Stimulated activated CD8-positive, alpha-beta memory T cell treated with anti-CD3 and anti-CD28 coated beads, Interleukin-15, amount 100 ng/mL, for 4 hours (primary cell): ENCODE measurements around the gene CYP4A22.
"Not testable (repeated sequence)": the region's sequence is repeated elsewhere in the genome, so short reads cannot be mapped to it uniquely, and the experiment has no call there.

Source experiments
- DNase-seq, 2 donors: peaks; one replicate each; pipeline ENCODE4 v3.0.0-alpha.2; 2020; ENCODE audit warnings: low read depth in 2 of 2

Gene CYP4A22, protein sequence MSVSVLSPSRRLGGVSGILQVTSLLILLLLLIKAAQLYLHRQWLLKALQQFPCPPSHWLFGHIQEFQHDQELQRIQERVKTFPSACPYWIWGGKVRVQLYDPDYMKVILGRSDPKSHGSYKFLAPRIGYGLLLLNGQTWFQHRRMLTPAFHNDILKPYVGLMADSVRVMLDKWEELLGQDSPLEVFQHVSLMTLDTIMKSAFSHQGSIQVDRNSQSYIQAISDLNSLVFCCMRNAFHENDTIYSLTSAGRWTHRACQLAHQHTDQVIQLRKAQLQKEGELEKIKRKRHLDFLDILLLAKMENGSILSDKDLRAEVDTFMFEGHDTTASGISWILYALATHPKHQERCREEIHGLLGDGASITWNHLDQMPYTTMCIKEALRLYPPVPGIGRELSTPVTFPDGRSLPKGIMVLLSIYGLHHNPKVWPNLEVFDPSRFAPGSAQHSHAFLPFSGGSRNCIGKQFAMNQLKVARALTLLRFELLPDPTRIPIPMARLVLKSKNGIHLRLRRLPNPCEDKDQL

DNA sequence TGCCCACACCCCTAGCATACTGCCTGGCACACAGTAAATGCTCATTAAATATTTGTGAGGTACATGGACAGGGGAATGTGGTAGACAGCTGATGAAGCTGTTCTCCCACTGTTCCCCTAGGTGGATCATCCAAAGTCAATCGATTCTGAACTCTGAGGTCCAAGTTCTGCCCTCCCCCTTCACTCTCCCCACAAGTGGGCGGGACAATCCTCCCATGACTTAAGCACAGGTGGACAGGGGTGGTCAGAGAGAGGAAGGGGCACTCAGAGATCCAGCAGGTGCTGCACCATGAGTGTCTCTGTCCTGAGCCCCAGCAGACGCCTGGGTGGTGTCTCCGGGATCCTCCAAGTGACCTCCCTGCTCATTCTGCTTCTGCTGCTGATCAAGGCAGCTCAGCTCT, at the start of gene CYP4A22:
Gene CYP4A22, plus strand, starts transcription at position 244 of the 400 bp plus-strand sequence. Its CDS starts 45 bp downstream, at position 289.
- DNase-seq = no peak

DNA sequence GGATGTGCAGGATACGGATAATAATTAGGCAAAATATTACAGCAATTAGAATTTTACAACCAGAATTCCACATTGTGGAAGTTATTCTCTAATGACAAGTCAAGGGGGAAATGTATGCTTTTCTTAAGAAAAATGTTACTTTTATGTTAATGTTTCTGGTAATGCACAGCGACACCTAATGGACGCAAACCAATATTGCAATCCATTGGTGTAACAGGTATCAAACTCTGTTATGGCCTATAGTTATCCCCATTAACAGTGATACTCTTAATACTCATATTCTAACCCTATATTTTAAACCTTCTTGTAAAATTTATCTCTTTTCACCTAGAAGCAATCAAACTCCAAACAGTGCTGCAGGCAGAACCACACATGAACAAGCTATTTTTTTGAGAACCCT, 47.9 kb upstream of the CYP4A22 start:
- not testable (repeated sequence) for DNase-seq

DNA sequence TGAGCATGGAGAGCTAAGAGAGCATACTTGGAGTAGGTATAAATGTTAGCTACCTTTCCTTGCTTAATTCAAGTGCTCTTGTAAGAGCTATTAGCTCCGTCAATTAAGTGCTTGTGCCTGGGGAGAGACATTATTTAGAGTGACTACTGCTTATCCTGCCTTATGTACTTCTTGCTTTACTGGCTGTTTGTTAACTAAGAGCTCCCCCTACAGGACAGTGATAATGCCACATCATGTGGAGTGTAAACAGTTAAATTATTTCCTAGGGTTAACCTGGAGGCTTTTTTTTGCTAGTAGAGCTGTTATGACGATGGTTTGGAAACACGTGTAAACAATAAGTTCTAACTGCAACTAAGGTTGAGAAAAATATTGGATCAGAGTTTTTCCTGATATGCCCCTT, 45.8 kb upstream of the CYP4A22 start:
- DNase-seq = not testable (repeated sequence)

DNA sequence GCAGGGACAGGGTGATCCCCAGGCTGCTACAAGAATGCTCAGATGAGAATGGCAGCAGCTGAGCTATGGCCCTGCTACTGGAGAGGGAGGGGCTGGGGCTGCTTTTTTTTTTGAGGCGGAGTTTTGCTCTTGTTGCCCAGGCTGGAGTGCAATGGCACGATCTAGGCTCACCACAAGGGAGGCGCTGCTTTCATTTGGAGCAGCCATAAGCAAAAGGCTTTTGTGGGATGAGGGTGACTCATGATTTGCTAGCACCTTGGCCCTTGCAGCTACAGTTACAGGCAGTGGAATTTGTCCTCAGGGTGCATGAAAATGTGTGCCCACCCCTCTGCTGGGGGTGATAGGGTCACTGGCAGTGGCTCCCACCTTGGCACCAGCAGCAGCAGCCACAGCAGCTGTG, 32.4 kb upstream of the CYP4A22 start:
- no peak for DNase-seq

DNA sequence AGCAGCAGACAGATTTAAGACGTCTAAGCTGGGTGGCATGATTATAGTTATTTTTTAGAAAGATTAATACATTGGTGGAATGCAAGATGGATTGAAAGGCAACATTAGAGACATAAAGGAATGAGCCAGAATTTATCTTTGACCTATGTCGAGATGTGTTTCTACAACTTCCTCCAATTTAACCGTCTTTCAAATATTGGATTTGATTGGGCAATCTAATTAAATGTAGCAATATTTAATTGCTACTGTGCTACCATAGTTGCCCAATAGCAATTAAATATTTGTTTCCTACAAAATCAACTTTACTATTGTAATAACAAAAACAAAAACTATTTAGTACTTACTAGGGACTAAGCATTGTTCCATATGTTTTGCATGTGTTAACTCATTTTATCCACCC, 30.4 kb upstream of the CYP4A22 start:
- DNase-seq = no peak

DNA sequence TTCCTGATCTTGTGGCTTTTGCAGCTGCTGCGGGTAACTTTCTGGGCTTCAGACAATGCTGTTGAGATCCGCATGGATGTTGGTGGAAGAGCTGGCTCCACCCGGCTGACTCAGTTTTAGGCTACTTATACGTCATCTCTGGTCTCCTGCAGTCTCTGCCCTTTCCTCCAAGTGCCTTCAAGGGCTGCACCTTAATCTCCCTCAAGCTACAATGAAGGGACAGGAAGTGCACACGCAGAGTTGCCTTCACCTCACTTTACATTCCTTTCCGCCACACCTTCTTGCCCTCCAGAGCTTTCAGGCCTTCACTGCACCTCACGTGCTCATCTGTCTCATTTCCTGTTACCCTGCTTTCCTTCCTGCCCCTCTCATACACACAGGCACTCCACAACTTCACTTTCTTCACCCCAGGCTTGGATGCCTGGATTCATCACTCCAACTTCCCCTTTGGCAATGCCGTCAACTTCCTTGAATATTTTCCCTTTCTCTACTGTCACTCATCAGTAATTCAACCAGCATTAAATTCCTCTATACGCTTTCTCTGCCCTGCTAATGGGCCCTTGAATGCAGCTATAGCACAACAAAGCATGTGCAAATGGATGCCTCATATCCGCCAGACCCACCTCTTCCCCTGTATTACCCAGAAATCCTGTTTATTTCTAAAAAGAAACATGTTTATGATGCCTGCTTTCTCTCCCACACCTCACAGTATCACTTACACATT, 29.2 kb upstream of the CYP4A22 start:
- DNase-seq = not testable (repeated sequence)

DNA sequence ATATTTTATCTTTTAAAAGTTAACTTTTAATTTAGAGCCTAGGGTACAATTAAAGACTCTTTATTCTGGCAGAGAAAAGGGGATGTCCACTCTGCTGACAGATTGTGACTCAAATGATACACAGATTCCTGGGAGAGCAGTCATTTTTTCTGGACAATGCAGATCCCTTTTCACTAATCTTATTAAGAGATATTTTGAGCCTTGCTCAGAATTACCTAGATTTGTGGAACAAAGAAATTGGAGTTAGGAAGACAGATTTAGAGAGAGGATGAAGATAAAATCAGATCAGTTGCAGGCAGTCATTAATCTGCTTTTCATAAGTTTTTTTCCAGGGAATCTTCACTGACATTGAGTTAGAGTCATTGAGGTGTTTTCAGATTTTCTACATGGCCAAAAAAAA, 27.8 kb upstream of the CYP4A22 start:
- not testable (repeated sequence) for DNase-seq

DNA sequence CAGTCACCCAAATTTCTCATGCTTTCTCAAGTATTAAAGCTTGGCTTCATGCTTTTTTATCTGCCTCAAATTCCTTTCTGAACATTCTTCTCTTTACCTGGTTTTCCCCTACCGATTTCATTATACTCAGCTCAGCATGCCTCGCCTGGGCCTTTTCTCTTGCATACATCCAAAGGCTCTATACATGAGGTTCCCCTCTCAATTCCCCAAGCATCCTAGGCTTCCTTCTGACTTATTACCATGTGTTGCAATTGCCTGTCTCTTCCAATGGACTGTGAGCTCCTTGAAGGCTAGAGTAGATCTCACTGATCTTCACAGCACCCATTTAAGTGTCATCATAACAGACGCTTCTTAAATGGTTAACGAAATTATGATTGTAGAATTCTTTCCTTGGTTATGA, 24.1 kb upstream of the CYP4A22 start:
- no peak for DNase-seq

DNA sequence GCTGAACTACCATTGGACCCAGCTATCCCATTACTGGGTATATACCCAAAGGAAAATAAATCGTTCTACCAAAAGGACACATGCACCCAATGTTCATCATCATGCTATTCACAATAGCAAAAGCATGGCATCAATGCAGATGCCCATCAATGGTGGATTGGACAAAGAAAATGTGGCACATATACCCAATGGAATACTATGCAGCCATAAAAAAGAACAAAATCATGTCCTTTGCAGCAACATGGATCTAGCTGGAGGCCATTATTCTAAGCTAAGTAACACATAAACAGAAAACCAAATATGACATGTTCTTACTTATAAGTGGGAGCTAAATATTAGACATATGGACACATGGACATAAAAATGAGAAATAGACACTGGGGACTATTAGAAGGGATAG, 16.2 kb upstream of the CYP4A22 start:
- DNase-seq = not testable (repeated sequence)

DNA sequence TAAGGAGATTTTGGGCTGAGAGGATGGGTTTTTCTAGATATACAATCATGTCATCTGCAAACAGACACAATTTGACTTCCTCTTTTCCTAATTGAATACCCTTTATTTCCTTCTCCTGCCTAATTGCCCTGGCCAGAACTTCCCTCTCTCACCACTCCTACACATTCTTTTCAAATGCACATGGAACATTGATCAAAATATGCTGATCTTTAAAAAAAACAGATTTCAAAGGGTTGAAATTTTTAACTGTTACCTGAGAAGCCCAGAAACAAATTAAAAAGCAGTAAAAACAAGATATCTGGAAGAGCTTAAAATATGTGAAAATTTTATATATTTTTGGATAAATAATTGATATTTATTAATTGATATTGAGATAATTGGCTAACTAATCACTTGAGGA, 12.4 kb upstream of the CYP4A22 start:
- not testable (repeated sequence) for DNase-seq

DNA sequence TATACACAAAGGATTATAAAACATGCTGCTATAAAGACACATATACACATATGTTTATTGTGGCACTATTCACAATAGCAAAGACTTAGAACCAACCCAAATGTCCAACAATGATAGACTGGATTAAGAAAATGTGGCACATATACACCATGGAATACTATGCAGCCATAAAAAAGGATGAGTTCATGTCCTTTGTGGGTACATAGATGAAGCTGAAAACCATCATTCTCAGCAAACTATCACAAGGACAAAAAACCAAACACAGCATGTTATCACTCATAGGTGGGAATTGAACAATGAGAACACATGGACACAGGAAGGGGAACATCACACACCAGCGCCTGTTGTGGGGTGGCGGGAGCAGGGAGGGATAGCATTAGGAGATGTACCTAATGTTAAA, 10.2 kb upstream of the CYP4A22 start:
- DNase-seq = not testable (repeated sequence)

DNA sequence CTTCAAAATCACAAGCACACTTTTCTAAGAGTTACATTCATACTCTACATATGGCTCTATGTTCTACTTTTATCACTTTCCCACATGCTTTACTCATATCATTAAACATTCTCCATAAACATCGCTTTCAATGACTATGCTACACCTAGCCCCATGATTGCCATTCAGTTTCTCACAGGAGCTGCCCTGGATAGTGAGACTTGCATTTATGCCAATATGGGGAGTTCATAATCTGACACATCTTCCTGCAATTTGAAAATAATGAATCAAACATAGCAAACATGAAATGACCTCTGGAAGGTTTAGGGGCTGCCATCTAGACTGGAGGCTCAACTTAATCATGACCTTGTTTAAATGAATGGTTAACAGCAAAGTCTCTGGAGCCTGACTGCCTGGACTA, 9.0 kb upstream of the CYP4A22 start:
- DNase-seq = no peak

DNA sequence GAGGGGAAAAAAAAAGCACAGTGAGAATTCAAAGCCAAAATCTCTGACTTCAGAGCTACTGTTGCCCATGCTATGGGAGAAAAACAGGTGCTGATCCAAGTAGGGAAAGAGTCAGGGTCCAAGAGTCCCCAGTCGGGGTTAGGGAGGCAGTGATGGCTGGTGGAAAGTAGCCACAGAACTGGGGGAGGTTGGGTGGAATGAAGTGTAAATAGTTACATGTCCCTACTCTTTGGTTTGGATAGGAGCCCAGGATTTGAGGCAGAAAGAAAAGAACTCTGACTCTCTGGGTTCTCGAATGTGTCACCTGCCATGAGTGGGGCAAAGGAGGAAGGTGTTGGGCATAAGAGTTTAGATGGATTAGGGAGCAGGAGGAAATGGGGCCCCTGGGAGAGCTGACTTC, 8.4 kb upstream of the CYP4A22 start:
- not testable (repeated sequence) for DNase-seq

DNA sequence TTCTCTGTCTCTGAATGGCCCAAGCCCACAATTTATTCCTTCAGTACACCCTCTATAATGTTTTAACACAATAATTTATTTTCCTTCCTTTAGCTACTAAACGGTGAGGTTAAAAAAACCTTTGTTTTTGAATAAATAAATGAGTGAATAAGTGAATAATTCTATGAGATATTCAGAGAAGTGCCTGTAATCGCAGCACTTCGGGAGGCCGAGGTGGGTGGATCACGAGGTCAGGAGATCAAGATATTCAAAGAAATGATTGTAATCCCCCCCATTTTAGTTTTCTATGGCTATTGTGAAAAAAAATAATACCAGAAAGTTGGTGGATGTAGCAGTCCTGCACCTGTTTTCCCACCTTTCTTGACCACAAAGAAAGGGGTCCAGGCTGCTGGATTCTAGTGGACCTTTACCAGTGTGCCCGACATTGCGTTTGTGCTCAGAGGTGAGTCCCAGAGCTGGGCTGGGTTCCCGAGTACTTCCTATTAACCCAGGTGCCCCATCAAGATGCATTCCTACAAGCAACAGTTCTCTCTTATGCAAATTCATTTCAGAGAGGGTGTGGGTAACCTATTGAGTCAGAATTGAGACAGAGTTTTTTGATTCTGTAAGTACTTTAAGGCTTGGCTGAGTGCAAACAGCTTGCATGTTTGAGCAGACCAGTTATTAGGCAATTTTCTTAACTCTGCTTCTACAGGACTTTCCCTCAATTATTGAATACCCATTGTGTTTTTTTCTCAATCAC, 7.6 kb upstream of the CYP4A22 start:
- DNase-seq = not testable (repeated sequence)

DNA sequence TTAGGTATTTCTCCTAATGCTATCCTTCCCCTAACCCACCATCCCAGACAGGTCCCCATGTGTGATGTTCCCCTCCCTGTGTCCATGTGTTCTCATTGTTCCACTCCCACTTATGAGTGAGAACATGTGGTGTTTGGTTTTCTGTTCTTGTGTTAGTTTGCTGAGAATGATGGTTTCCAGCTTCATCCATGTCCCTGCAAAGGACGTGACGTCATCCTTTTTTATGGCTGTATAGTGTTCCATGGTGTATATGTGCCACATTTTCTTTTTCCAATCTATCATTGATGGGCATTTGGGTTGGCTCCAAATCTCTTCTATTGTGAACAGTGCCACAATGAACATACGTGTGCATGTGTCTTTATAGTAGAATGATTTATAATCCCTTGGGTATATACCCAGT, 4.6 kb upstream of the CYP4A22 start:
- DNase-seq = not testable (repeated sequence)

DNA sequence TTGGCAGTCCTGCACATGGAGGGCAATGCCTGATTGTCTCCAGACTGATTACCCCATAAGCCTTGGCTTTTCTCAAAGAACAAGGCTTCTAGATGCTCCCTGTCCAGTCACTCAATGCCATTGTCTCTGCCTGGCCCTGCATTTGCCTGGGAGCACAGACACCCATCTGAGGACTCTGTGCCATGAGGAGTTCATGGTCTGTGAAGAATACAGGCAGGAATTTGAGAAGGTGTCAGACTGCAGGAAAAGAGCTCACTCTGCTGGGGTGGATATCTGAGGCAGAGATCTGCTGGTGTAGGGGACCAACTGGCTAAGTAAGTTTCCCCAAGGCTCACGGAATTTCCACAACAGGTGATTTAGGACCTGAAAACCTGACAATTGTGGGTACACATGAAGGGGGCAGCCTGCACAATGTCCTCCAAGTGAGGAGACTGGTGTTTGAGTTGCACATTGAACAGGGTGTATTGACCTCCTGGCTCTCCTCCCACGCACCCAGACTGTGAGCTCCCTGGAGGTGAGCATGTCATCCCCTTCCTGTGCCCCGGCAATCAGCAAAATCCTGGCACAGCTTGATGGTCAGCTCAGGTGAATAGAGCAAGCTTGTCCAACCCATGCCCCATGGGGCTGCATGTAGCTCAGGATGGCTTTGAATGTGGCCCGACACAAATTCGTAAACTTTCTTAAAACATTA, 829 bp downstream of the CYP4A22 start:
- no peak for DNase-seq

DNA sequence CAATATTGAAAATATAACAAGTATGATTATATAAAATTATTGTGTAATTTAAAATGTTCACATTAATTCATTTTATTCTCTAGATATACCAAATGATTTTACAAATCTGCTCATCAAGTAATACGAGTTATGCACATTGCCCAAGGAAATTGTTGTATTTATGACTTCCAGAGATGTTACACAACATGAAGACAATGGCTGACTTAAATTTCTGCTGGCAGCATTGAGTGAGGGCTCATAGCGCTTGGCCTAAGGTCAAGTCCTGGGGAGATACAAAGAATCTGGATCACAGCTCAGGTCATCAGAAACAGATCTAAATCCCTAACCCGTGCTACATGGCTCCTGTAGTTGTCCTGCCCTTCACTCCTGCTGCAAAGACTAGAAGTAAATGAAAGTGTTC, 3.1 kb downstream of the CYP4A22 start:
- DNase-seq = not testable (repeated sequence)

DNA sequence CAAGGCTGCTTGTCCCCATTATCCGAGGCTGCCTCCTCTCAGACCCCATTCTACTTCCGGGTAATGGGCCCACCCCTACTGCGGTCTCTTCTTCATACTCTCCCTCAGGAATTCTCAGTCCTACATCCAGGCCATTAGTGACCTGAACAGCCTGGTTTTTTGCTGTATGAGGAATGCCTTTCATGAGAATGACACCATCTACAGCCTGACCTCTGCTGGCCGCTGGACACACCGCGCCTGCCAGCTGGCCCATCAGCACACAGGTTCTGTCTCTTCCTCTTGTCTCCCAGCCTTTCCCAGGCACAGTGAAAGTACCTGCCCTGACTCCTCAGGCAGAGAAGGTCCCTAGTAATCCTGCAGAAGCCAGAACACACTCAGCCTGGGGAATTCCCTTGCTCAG, 6.4 kb downstream of the CYP4A22 start:
- DNase-seq = not testable (repeated sequence)

DNA sequence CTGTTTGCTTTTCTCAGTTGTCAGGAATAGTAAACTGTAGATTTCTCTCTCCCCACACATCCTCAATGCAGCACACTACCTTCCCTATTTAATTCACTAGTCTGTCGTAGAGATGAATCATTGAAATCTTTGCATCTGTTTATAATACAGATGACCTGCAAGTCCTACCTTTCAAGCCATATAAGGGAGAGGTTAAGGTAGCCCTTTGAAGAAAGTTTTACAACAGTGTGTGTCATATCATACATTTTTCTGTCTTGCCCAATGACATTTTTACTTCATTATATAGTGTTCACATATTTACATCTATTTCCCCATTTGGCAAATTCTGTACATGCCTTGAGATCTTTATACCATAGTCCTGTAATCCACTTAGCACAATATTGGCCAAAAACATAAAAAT, 9.3 kb downstream of the CYP4A22 start:
- DNase-seq = not testable (repeated sequence)

DNA sequence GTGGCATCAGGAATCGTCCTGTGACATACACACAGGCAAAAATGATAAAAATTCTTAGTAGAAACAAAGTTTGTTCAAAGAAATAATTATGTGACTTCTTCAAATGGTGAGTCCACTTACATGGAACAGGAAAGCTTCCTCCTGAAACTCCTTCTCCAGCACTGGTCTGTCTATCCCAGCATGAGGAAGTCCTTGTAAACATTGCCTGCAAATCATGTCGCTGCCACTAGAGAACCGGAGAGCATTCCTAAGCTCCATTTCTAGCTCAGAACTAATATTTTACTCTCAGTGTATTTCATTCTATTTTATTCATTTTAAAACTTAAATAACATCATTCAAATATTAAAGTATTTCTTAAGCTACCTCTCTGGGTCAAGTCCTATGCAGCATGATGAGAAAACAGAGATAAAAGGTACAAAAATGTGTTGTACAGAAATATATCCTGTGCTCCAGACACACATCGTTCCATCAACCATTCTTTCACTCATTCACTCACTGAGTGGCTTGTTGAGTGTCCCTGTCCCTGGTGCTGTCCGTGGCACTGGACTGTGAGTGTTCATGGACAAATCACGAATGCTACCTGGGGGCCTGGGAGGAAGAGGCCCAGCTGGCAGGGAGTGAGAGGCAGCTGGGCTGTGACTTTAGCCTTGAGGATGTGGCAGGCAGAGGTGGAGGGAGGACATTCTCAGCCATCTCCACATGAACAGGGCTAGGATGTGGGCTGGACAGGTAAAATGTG, 10.0 kb downstream of the CYP4A22 start:
- no peak for DNase-seq

DNA sequence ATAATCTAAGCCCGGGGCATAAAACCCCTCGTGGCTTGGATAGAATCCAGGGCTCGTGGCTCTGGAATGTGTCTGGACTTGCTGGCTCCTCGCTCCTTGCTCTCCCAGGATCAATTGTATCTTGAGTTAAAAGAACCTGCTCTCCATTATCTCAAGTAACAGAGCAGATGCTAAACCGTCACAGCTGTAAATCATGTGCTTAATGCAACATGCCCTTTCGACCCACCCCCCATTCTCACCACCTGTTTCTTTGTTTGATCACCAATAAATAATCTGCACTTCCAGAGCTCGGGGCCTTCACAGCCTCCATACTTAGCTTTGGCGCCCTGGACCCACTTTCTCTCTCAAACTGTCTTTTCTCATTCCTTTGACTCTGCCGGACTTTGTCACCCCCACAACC, 11.9 kb downstream of the CYP4A22 start:
- DNase-seq = not testable (repeated sequence)
